BLaER1 treated with 17β-estradiol and CSF1 and Interleukin-3, amounts not matched to agents 10 nM and 100 nM (cell line): ENCODE data around the gene KRT8.

ENCODE experiments used
- H3K27ac ChIP-seq, 11 experiments: shearing (Covaris generic); formaldehyde crosslinking; 2 replicates each; pipeline ENCODE4 v1.8.1; 2022
- H3K27me3 ChIP-seq, 11 experiments: shearing (Covaris generic); formaldehyde crosslinking; 2 replicates each; pipeline ENCODE4 v1.8.1; 2022
- H3K36me3 ChIP-seq, 11 experiments: shearing (Covaris generic); formaldehyde crosslinking; 2 replicates each; pipeline ENCODE4 v1.8.1; 2022
- H3K4me1 ChIP-seq, 10 experiments: shearing (Covaris generic); formaldehyde crosslinking; 2 replicates each; pipeline ENCODE4 v1.8.1; 2022
- H3K4me2 ChIP-seq, 11 experiments: shearing (Covaris generic); formaldehyde crosslinking; 2 replicates each; pipeline ENCODE4 v1.8.1; 2022
- H3K4me3 ChIP-seq, 10 experiments: shearing (Covaris generic); formaldehyde crosslinking; 2 replicates each; pipeline ENCODE4 v1.8.1; 2022
- H3K9ac ChIP-seq, 11 experiments: shearing (Covaris generic); formaldehyde crosslinking; 2 replicates each; pipeline ENCODE4 v1.8.1; 2022
- H3K9me3 ChIP-seq, 11 experiments: shearing (Covaris generic); formaldehyde crosslinking; replicated peaks in 1 of 11; 2 replicates each; pipeline ENCODE4 v1.8.1; 2022
- H4K20me1 ChIP-seq, 11 experiments: shearing (Covaris generic); formaldehyde crosslinking; 2 replicates each; pipeline ENCODE4 v1.8.1; 2022
- Cebpa-rat ChIP-seq, 11 experiments: shearing (Covaris generic); IDR thresholded peaks; 2 replicates each; pipeline ENCODE4 v1.8.1; 2022

Gene KRT8

GRCh38 chr12:52847335-52848102, 57.4 kb downstream of the KRT8 start:
- Histone ChIP-seq H3K9me3 (no peaks in the 10 kb centered on the region), H3K36me3 (no peaks in the 10 kb centered on the region), H4K20me1 (no peaks in the 10 kb centered on the region; a peak in 1 of 22 replicates), H3K27ac (no peak overlapping the region), H3K4me3 (no peak overlapping the region), H3K9ac (no peak overlapping the region), H3K4me2 (peak overlapping the region in 3 of 11 experiments; percentile 5 to 46 (median 12); a peak in 4 of 22 replicates), H3K27me3 (no peaks in the 10 kb centered on the region), H3K4me1 (peaks cover 12 to 24% (median 20%) of the 10 kb centered on the region in 10 experiments; a peak in 17 of 20 replicates)
- no peak for TF ChIP-seq Cebpa-rat (IDR thresholded peaks at IDR 0.05)
